Measurements from ENCODE around the gene CTIF.

The CTIF gene

GRCh38 chr18:48845174-48845573 is 306.3 kb downstream of the CTIF start:
- no peak for TF ChIP-seq CTCF (IDR thresholded peaks at IDR 0.05; ENCODE audit: insufficient read depth, low read length, missing control alignments)
- DNase-seq (ENCODE audit: low read depth, low spot score), result no peak
- ChIA-PET POLR2A (no interaction called here), CTCF (no interaction called here)
- H3K4me3 ChIP-seq (ENCODE audit: low read depth, low read length), result no peak overlapping the region

- H3K4me3 ChIP-seq (ENCODE audit: low read depth, low read length), result no peak overlapping the region
- DNase-seq (ENCODE audit: low read depth, low spot score), result no peak
- no peak for TF ChIP-seq CTCF (IDR thresholded peaks at IDR 0.05; ENCODE audit: insufficient read depth, low read length, missing control alignments)
- ChIA-PET CTCF (interaction anchor here (0.9 kb wide), 1 partner anchor 14 kb away, joined by 3 read pairs; no protein-coding TSS in a partner anchor), POLR2A (no interaction called here)
These were observed 307.6 kb downstream of the CTIF start for GRCh38 chr18:48846423-48846932.

GRCh38 chr18:48847807-48848486 is 309.1 kb downstream of the CTIF start:
- ChIA-PET POLR2A (no interaction called here), CTCF (interaction anchor here (0.8 kb wide), 1 partner anchor 372 kb away, joined by 3 read pairs; no protein-coding TSS in a partner anchor)
- H3K4me3 ChIP-seq (ENCODE audit: low read depth, low read length), result no peak overlapping the region
- TF ChIP-seq CTCF (IDR thresholded peaks at IDR 0.05; ENCODE audit: insufficient read depth, low read length, missing control alignments), result no peak
- no peak for DNase-seq (ENCODE audit: low read depth, low spot score)

GRCh38 chr18:48848641-48849143 is 309.9 kb downstream of the CTIF start:
- ChIA-PET CTCF (interaction anchor here (0.8 kb wide), 1 partner anchor 373 kb away, joined by 3 read pairs; no protein-coding TSS in a partner anchor), POLR2A (no interaction called here)
- TF ChIP-seq CTCF (IDR thresholded peaks at IDR 0.05; ENCODE audit: insufficient read depth, low read length, missing control alignments), result no peak
- DNase-seq (ENCODE audit: low read depth, low spot score), result no peak
- H3K4me3 ChIP-seq (ENCODE audit: low read depth, low read length), result no peak overlapping the region

- ChIA-PET POLR2A (no interaction called here), CTCF (interaction anchor here (1.1 to 1.2 kb wide), 2 partner anchors 18 to 50 kb away, joined by 3 read pairs; no protein-coding TSS in a partner anchor)
- TF ChIP-seq CTCF (IDR thresholded peaks at IDR 0.05; ENCODE audit: insufficient read depth, low read length, missing control alignments), result no peak
- DNase-seq (ENCODE audit: low read depth, low spot score), result no peak
- no peak overlapping the region for H3K4me3 ChIP-seq (ENCODE audit: low read depth, low read length)
These were observed 312.2 kb downstream of the CTIF start for GRCh38 chr18:48850822-48851598.

GRCh38 chr18:48851599-48851960 is 312.7 kb downstream of the CTIF start:
- DNase-seq (ENCODE audit: low read depth, low spot score), result no peak
- H3K4me3 ChIP-seq (ENCODE audit: low read depth, low read length), result no peak overlapping the region
- no peak for TF ChIP-seq CTCF (IDR thresholded peaks at IDR 0.05; ENCODE audit: insufficient read depth, low read length, missing control alignments)
- POLR2A ChIA-PET, result no interaction called here
- CTCF ChIA-PET, result interaction anchor here (1.1 to 1.2 kb wide), 2 partner anchors 18 to 50 kb away, joined by 3 read pairs; no protein-coding TSS in a partner anchor
